ENCODE results near the gene FAM227B. TPM values are rescaled to one million over a fixed set of nuclear protein-coding genes. Genes with fewer than 3 reads are reported as not detected.

FAM227B gene
- total RNA-seq, 1 donor from 2014 or later = 25.1 TPM

DNA sequence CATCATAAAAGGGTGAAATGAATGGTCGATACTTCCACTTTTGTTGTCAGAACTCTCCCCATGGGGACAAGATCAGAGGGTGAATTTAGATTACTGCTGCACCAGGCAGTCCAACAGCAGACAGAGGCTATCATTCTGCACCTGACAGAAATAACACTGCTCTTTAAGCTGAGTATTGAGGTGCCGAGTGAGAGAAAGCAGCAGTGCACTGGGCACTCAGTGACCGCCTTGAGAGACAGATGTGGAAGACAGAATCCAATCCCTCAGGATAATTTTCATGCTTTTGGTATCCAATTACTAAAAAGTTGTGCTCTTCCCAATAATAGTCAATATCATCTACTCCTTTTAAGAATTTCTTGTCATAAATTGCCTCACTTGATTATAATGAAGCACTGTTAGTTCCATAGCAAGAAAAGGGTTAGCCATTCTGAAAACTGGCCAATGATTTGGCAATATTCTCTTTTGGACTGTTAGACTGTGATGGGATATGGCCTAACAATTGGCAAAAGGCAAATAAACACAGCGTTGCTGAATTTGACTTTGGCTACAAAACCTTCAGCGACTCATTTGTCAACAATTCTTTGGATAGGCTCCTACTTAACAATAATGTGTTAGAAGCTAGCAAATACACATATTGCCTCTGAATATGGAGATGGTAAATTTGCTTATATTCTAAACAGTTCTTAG lies 192.1 kb downstream of the FAM227B start:
- H3K27me3 ChIP-seq = no peaks in the 10 kb centered on the region
- H3K36me3 ChIP-seq = no peaks in the 10 kb centered on the region
- no peak overlapping the region for H3K9ac ChIP-seq
- no peak for DNase-seq (ENCODE audit: low spot score)
- TF ChIP-seq EZH2phosphoT487 (IDR thresholded peaks at IDR 0.05) (no peak), EZH2 (IDR thresholded peaks at IDR 0.05) (no peak), CTCF (IDR thresholded peaks at IDR 0.05) (no peak)
- Mint-ChIP-seq H3K4me1 (no peaks in the 10 kb centered on the region), H3K36me3 (no peaks in the 10 kb centered on the region), H3K4me3 (no peak overlapping the region), H3K9me3 (no peaks in the 10 kb centered on the region), H3K27me3 (ENCODE audit: insufficient read depth, low read depth) (no peaks in the 10 kb centered on the region), H3K27ac (no peak overlapping the region)
- H2AFZ ChIP-seq (replicated peaks) = no peak overlapping the region
- no peak overlapping the region for H3K4me3 ChIP-seq
- no peaks in the 10 kb centered on the region for H3K4me1 ChIP-seq
- H4K20me1 ChIP-seq (ENCODE audit: low read depth) = no peaks in the 10 kb centered on the region
- no peak overlapping the region for H3K27ac ChIP-seq
- no peaks in the 10 kb centered on the region for H3K9me3 ChIP-seq (ENCODE audit: low read depth)
- H3K79me2 ChIP-seq (ENCODE audit: low read depth) = no peaks in the 10 kb centered on the region
- no peaks in the 10 kb centered on the region for H3F3A ChIP-seq (ENCODE audit: low read depth)
- H3K4me2 ChIP-seq = no peak overlapping the region

DNA sequence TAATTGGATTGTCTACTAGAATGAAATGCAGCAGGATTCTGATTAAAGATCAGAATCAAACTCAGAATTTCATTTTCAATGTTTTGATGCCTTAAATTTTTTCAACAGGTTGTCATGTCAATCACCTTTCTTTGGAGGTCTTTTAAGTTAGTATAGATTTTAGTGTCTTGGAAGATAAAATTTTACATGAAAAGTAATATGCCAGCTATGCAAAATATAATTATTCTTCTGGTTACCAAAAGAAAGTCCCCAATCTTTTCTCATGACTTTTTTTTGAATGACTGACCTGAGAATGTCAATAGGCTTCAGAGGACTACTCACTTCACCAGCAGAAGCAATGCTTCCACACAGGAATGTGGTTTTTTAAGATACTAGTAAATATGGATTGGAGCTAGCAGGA lies 193.2 kb downstream of the FAM227B start:
- Mint-ChIP-seq H3K27me3 (ENCODE audit: insufficient read depth, low read depth) (no peaks in the 10 kb centered on the region), H3K4me3 (no peak overlapping the region), H3K36me3 (no peaks in the 10 kb centered on the region), H3K27ac (no peak overlapping the region), H3K4me1 (no peaks in the 10 kb centered on the region), H3K9me3 (no peaks in the 10 kb centered on the region)
- Histone ChIP-seq H3K9me3 (ENCODE audit: low read depth) (no peaks in the 10 kb centered on the region), H3K36me3 (no peaks in the 10 kb centered on the region), H3K4me1 (no peaks in the 10 kb centered on the region), H3K4me2 (no peak overlapping the region), H3K9ac (no peak overlapping the region), H2AFZ (replicated peaks) (no peak overlapping the region), H3F3A (ENCODE audit: low read depth) (no peaks in the 10 kb centered on the region), H3K4me3 (no peak overlapping the region), H3K79me2 (ENCODE audit: low read depth) (no peaks in the 10 kb centered on the region), H3K27ac (no peak overlapping the region), H4K20me1 (ENCODE audit: low read depth) (no peaks in the 10 kb centered on the region), H3K27me3 (no peaks in the 10 kb centered on the region)
- TF ChIP-seq EZH2 (IDR thresholded peaks at IDR 0.05) (no peak), EZH2phosphoT487 (IDR thresholded peaks at IDR 0.05) (no peak), CTCF (IDR thresholded peaks at IDR 0.05) (no peak)
- DNase-seq (ENCODE audit: low spot score) = no peak

GRCh38 chr15:49424954-49425353 lies 195.7 kb downstream of the FAM227B start:
- no peaks in the 10 kb centered on the region for H3F3A ChIP-seq (ENCODE audit: low read depth)
- H3K27ac ChIP-seq = no peak overlapping the region
- Mint-ChIP-seq H3K4me1 (no peaks in the 10 kb centered on the region), H3K27me3 (ENCODE audit: insufficient read depth, low read depth) (no peaks in the 10 kb centered on the region), H3K27ac (no peak overlapping the region), H3K4me3 (no peak overlapping the region), H3K36me3 (no peaks in the 10 kb centered on the region), H3K9me3 (no peaks in the 10 kb centered on the region)
- no peaks in the 10 kb centered on the region for H3K27me3 ChIP-seq
- no peaks in the 10 kb centered on the region for H3K36me3 ChIP-seq
- no peak overlapping the region for H3K9ac ChIP-seq
- H3K9me3 ChIP-seq (ENCODE audit: low read depth) = no peaks in the 10 kb centered on the region
- no peak overlapping the region for H3K4me3 ChIP-seq
- no peaks in the 10 kb centered on the region for H3K79me2 ChIP-seq (ENCODE audit: low read depth)
- no peaks in the 10 kb centered on the region for H4K20me1 ChIP-seq (ENCODE audit: low read depth)
- TF ChIP-seq EZH2phosphoT487 (IDR thresholded peaks at IDR 0.05) (no peak), EZH2 (IDR thresholded peaks at IDR 0.05) (no peak), CTCF (IDR thresholded peaks at IDR 0.05) (no peak)
- no peak overlapping the region for H2AFZ ChIP-seq (replicated peaks)
- H3K4me1 ChIP-seq = no peaks in the 10 kb centered on the region
- no peak for DNase-seq (ENCODE audit: low spot score)
- H3K4me2 ChIP-seq = no peak overlapping the region
